ENCODE measurements around the gene CXCR5. TPM values are rescaled to one million over a fixed set of nuclear protein-coding genes. Genes with fewer than 3 reads are reported as not detected.
"Not testable (repeated sequence)": the region's sequence is repeated elsewhere in the genome, so short reads cannot be mapped to it uniquely, and the experiment has no call there.

CXCR5 gene
- total RNA-seq, 1 donor from 2014 or later: under 0.01 TPM

DNA sequence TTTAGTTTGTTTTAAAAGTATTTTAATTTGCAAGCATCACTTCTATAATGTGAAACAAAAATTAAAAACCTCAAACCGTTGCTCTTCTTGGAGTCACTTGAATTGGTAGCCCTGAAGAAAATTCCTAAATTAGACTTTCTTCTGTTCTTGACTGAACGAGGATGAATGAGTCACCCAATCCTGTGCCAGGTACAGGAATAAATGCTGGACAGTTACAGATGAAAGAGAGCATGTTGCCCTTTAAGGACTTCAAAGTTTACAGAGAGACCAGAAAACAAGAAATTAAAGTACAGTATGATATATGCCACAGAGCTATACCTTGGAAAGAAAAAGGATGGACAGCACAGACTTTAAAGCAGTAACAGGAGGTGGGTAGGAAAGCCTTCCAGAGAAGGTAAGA, 41.3 kb upstream of the CXCR5 start:
- no peak for DNase-seq (ENCODE audit: low read depth)
- no peak overlapping the region for H3K4me3 ChIP-seq (ENCODE audit: low read depth, low read length)
- TF ChIP-seq, protein P1, sequence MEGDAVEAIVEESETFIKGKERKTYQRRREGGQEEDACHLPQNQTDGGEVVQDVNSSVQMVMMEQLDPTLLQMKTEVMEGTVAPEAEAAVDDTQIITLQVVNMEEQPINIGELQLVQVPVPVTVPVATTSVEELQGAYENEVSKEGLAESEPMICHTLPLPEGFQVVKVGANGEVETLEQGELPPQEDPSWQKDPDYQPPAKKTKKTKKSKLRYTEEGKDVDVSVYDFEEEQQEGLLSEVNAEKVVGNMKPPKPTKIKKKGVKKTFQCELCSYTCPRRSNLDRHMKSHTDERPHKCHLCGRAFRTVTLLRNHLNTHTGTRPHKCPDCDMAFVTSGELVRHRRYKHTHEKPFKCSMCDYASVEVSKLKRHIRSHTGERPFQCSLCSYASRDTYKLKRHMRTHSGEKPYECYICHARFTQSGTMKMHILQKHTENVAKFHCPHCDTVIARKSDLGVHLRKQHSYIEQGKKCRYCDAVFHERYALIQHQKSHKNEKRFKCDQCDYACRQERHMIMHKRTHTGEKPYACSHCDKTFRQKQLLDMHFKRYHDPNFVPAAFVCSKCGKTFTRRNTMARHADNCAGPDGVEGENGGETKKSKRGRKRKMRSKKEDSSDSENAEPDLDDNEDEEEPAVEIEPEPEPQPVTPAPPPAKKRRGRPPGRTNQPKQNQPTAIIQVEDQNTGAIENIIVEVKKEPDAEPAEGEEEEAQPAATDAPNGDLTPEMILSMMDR (IDR thresholded peaks at IDR 0.05; ENCODE audit: insufficient read depth, low read length, poor library complexity, severe bottlenecking): no peak
- H3K27me3 ChIP-seq (ENCODE audit: control insufficient read depth, insufficient read depth, low read length): no peaks in the 10 kb centered on the region
- H3K36me3 ChIP-seq (ENCODE audit: control insufficient read depth, insufficient read depth, low read length): no peaks in the 10 kb centered on the region

DNA sequence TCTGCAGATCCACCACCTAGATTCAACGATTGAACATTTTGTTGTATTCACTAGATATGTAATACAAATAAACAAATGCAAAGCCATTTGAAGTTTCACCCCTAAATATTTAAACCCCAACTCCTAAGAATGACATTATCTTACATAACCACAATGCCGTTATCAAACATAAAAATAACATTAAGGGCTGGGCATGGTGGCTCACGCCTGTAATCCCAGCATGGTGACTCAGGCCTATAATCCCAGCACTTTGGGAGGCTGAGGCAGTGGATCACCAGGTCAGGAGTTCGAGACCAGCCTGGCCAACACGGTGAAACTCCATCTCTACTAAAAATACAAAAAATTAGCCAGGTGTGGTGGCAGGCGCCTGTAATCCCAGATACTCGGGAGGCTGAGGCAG, 40.8 kb upstream of the CXCR5 start:
- H3K36me3 ChIP-seq (ENCODE audit: control insufficient read depth, insufficient read depth, low read length): not testable (repeated sequence)

DNA sequence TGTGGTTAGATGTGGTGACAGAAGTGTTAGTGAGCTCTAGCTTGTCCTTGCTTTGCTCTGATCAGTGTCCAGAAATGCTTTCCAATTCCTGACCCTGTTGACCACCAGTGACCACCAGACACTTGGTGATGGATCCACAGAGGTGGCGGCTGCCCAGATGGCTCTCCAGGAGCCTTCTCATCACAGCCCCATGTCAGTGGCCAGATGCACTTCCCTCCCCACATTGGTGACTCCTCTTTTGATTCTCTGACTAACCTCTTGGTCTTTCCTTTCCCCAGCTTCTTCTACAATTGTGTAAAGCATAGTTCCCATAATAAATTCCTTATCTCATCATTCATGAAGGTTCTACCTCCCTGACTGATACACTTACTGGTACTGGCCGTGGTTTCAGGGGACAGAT, 40.1 kb upstream of the CXCR5 start:
- Histone ChIP-seq H3K4me3 (ENCODE audit: low read depth, low read length) (no peak overlapping the region), H3K36me3 (ENCODE audit: control insufficient read depth, insufficient read depth, low read length) (no peaks in the 10 kb centered on the region), H3K27me3 (ENCODE audit: control insufficient read depth, insufficient read depth, low read length) (no peaks in the 10 kb centered on the region)
- DNase-seq (ENCODE audit: low read depth): no peak
- TF ChIP-seq, protein P1 (IDR thresholded peaks at IDR 0.05; ENCODE audit: insufficient read depth, low read length, poor library complexity, severe bottlenecking): no peak

More for the DNA sequence above, 40.8 kb upstream of the CXCR5 start:
- not testable (repeated sequence) for H3K4me3 ChIP-seq (ENCODE audit: low read depth, low read length); H3K27me3 ChIP-seq (ENCODE audit: control insufficient read depth, insufficient read depth, low read length); DNase-seq (ENCODE audit: low read depth)

DNA sequence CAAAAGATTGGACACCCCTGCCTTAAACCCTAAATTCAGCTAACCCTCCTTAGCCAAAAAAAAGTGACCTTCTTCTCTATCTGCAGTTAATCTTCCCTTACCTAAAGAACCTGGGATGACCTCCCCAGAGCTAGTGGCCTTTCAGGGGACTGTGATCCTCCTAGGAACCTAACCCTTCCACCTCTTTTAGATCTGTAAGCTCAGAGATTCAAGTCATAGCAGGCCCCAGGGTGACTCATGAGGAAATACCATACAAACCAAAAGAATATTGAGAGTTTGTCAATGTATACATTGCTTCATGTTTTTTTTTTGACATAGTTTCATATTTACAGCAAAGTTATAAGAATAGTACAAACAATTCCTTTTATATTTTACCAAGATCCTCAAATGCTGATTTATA, 38.3 kb upstream of the CXCR5 start:
- TF ChIP-seq, protein P1 (IDR thresholded peaks at IDR 0.05; ENCODE audit: insufficient read depth, low read length, poor library complexity, severe bottlenecking): no peak
- DNase-seq (ENCODE audit: low read depth): no peak
- Histone ChIP-seq H3K27me3 (ENCODE audit: control insufficient read depth, insufficient read depth, low read length) (no peaks in the 10 kb centered on the region), H3K4me3 (ENCODE audit: low read depth, low read length) (no peak overlapping the region), H3K36me3 (ENCODE audit: control insufficient read depth, insufficient read depth, low read length) (no peaks in the 10 kb centered on the region)

DNA sequence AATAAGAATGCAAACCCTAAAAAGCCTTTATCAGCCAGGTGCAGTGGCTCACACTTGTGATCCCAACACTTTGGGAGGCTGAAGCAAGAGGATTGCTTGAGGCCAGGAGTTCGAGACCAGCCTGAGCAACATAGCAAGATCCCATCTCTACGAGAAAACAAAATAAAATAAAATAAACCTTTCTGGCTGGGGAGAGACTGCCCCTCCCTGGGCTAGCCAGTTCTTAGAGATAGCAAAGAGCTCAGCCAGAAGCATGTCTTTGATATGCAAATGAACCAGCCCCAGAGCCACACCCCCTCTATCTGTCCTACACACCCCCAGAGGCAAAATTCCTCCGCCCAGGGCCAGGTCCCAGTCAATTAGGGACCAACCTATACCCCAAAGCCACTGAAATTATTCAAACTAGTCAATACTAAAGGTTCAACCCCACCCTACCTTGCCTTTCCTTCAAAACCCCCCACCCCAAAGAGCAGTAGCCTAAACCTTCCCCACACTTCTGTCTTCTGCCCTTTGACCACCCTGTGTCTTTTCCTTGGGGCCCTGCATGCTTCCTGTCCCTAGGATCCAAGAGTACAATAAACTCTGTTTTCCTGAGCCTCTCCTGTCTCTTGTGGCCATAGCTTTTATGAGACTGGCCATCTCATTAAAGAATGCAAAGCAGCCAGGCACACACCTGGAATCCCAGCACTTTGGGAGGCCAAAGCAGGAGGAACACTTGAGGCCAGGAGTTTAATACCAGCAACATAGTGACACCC, 37.3 kb upstream of the CXCR5 start:
- H3K27me3 ChIP-seq (ENCODE audit: control insufficient read depth, insufficient read depth, low read length): no peaks in the 10 kb centered on the region
- H3K4me3 ChIP-seq (ENCODE audit: low read depth, low read length): no peak overlapping the region
- no peaks in the 10 kb centered on the region for H3K36me3 ChIP-seq (ENCODE audit: control insufficient read depth, insufficient read depth, low read length)
- TF ChIP-seq, protein P1 (IDR thresholded peaks at IDR 0.05; ENCODE audit: insufficient read depth, low read length, poor library complexity, severe bottlenecking): no peak
- no peak for DNase-seq (ENCODE audit: low read depth)

DNA sequence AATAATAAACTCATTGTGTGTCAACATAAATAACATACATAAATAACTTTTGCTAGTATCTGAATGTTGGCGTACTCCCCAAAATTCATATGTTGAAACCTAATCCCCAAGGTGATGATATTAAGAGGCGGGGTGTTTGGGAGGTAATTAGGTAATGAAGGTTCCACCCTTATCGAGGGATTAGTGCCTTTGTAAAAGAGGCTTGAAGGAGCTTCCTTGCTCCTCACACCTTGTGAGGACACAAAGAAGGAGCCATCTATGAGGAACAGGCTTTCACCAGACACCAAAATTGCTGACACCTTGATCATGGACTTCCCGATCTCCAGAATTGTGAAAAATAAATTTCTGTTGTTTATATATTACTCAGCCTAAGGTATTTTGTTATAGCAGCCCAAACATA, 33.9 kb upstream of the CXCR5 start:
- TF ChIP-seq, protein P1 (IDR thresholded peaks at IDR 0.05; ENCODE audit: insufficient read depth, low read length, poor library complexity, severe bottlenecking): no peak
- no peaks in the 10 kb centered on the region for H3K36me3 ChIP-seq (ENCODE audit: control insufficient read depth, insufficient read depth, low read length)
- H3K27me3 ChIP-seq (ENCODE audit: control insufficient read depth, insufficient read depth, low read length): no peaks in the 10 kb centered on the region
- H3K4me3 ChIP-seq (ENCODE audit: low read depth, low read length): no peak overlapping the region
- no peak for DNase-seq (ENCODE audit: low read depth)

Measured in kidney epithelial cell (primary cell).